ENCODE results near the gene GMCL2. TPM values are rescaled to one million over a fixed set of nuclear protein-coding genes. Genes with fewer than 3 reads are reported as not detected.

Gene GMCL2
- total and polyA plus RNA-seq, 9 of the 15 experiments (the other 6 are each of a cell fraction or from before 2014, with no cell fraction given): 0.04 TPM; not detected in 8

DNA sequence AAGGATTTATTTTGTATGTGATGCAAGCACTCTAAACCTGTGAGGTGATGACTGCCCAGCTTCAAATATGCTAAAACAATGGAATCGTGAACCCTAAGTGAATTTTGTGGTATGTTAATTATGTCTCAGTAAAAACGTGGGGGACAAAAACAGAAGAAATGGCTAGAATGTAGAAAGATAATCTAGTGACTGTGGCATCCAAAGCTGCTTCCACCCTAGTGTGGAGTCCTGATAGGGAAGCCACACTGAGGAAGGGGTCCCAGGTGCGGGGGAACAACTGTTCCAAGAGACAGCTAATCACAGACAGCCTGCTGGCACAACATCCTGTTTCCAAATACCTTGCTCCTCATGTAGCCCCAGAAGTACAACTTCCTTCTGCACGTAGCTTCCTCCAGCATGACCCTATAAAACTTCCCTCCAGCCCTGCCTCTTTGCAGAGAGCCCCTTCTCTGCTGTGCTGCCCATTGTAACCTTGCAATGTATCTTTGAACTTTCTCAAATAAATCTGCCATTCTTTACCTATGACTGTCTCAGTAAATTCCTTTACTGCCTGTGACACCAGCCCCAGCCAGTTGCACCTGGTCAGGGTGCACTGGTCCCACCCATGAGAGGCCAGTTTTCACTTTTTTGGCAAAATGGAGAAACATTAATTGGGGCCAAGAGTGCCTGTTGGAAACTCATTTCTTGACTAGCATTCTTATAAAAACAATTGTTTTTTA is 4.9 kb downstream of the GMCL2 start (continued):
- TF ChIP-seq YY1 (IDR thresholded peaks at IDR 0.05; ENCODE audit: borderline replicate concordance in 1 of 3, control insufficient read depth in 1 of 3, extremely low read depth in 1 of 3, insufficient read depth in 3 of 3, insufficient read length in 1 of 3, insufficient replicate concordance in 2 of 3, low read depth in 1 of 3, low read length in 2 of 3): no peak
- no peak for TF ChIP-seq XRCC3 (IDR thresholded peaks at IDR 0.05)
- TF ChIP-seq, protein P1, sequence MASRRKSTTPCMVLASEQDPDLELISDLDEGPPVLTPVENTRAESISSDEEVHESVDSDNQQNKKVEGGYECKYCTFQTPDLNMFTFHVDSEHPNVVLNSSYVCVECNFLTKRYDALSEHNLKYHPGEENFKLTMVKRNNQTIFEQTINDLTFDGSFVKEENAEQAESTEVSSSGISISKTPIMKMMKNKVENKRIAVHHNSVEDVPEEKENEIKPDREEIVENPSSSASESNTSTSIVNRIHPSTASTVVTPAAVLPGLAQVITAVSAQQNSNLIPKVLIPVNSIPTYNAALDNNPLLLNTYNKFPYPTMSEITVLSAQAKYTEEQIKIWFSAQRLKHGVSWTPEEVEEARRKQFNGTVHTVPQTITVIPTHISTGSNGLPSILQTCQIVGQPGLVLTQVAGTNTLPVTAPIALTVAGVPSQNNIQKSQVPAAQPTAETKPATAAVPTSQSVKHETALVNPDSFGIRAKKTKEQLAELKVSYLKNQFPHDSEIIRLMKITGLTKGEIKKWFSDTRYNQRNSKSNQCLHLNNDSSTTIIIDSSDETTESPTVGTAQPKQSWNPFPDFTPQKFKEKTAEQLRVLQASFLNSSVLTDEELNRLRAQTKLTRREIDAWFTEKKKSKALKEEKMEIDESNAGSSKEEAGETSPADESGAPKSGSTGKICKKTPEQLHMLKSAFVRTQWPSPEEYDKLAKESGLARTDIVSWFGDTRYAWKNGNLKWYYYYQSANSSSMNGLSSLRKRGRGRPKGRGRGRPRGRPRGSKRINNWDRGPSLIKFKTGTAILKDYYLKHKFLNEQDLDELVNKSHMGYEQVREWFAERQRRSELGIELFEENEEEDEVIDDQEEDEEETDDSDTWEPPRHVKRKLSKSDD (conservative IDR thresholded peaks at IDR 0.05; ENCODE audit: low read length): no peak
- no peak for TF ChIP-seq SMARCA5 (IDR thresholded peaks at IDR 0.05)
- TF ChIP-seq ZNF780A (CRISPR knock-in tag; IDR thresholded peaks at IDR 0.05): no peak
- peak; percentile 79 for TF ChIP-seq NCOR1 (IDR thresholded peaks at IDR 0.05)
- TF ChIP-seq HNRNPLL (IDR thresholded peaks at IDR 0.05; ENCODE audit: low read depth, low read length, poor library complexity, severe bottlenecking): no peak
- TF ChIP-seq ZNF507 (tag; conservative IDR thresholded peaks at IDR 0.05): no peak
- TF ChIP-seq, protein P2, sequence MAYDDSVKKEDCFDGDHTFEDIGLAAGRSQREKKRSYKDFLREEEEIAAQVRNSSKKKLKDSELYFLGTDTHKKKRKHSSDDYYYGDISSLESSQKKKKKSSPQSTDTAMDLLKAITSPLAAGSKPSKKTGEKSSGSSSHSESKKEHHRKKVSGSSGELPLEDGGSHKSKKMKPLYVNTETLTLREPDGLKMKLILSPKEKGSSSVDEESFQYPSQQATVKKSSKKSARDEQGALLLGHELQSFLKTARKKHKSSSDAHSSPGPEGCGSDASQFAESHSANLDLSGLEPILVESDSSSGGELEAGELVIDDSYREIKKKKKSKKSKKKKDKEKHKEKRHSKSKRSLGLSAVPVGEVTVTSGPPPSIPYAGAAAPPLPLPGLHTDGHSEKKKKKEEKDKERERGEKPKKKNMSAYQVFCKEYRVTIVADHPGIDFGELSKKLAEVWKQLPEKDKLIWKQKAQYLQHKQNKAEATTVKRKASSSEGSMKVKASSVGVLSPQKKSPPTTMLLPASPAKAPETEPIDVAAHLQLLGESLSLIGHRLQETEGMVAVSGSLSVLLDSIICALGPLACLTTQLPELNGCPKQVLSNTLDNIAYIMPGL (CRISPR knock-in tag; IDR thresholded peaks at IDR 0.05): no peak
- TF ChIP-seq, protein P3, sequence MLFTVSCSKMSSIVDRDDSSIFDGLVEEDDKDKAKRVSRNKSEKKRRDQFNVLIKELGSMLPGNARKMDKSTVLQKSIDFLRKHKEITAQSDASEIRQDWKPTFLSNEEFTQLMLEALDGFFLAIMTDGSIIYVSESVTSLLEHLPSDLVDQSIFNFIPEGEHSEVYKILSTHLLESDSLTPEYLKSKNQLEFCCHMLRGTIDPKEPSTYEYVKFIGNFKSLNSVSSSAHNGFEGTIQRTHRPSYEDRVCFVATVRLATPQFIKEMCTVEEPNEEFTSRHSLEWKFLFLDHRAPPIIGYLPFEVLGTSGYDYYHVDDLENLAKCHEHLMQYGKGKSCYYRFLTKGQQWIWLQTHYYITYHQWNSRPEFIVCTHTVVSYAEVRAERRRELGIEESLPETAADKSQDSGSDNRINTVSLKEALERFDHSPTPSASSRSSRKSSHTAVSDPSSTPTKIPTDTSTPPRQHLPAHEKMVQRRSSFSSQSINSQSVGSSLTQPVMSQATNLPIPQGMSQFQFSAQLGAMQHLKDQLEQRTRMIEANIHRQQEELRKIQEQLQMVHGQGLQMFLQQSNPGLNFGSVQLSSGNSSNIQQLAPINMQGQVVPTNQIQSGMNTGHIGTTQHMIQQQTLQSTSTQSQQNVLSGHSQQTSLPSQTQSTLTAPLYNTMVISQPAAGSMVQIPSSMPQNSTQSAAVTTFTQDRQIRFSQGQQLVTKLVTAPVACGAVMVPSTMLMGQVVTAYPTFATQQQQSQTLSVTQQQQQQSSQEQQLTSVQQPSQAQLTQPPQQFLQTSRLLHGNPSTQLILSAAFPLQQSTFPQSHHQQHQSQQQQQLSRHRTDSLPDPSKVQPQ (CRISPR knock-in tag; IDR thresholded peaks at IDR 0.05; ENCODE audit: borderline replicate concordance): no peak
- no peak for TF ChIP-seq GTF2E2 (tag; IDR thresholded peaks at IDR 0.05)
- no peak for TF ChIP-seq NFXL1 (CRISPR knock-in tag; IDR thresholded peaks at IDR 0.05)
- no peak for TF ChIP-seq ZKSCAN8 (CRISPR knock-in tag; IDR thresholded peaks at IDR 0.05)
- TF ChIP-seq ZBTB7A (IDR thresholded peaks at IDR 0.05; ENCODE audit: borderline replicate concordance, control insufficient read depth, low read depth, low read length): peak; percentile 81; the same call in 1 of the 2 replicates
- no peak for TF ChIP-seq ZNF696 (CRISPR knock-in tag; conservative IDR thresholded peaks at IDR 0.05)
- no peak for TF ChIP-seq CCNT2 (IDR thresholded peaks at IDR 0.05; ENCODE audit: borderline replicate concordance, extremely low read depth, insufficient read length, low read depth, low read length)
- TF ChIP-seq, protein P4, sequence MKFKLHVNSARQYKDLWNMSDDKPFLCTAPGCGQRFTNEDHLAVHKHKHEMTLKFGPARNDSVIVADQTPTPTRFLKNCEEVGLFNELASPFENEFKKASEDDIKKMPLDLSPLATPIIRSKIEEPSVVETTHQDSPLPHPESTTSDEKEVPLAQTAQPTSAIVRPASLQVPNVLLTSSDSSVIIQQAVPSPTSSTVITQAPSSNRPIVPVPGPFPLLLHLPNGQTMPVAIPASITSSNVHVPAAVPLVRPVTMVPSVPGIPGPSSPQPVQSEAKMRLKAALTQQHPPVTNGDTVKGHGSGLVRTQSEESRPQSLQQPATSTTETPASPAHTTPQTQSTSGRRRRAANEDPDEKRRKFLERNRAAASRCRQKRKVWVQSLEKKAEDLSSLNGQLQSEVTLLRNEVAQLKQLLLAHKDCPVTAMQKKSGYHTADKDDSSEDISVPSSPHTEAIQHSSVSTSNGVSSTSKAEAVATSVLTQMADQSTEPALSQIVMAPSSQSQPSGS (CRISPR knock-in tag; IDR thresholded peaks at IDR 0.05): no peak

All from K562 (cell line).